ENCODE data around the gene GJA4. TPM values are rescaled to one million over a fixed set of nuclear protein-coding genes. Genes with fewer than 3 reads are reported as not detected.

Gene GJA4
- total RNA-seq, 1 experiment from 2014 or later, result not detected

DNA sequence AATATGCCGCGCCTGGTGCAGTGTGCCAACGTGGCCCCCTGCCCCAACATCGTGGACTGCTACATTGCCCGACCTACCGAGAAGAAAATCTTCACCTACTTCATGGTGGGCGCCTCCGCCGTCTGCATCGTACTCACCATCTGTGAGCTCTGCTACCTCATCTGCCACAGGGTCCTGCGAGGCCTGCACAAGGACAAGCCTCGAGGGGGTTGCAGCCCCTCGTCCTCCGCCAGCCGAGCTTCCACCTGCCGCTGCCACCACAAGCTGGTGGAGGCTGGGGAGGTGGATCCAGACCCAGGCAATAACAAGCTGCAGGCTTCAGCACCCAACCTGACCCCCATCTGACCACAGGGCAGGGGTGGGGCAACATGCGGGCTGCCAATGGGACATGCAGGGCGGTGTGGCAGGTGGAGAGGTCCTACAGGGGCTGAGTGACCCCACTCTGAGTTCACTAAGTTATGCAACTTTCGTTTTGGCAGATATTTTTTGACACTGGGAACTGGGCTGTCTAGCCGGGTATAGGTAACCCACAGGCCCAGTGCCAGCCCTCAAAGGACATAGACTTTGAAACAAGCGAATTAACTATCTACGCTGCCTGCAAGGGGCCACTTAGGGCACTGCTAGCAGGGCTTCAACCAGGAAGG is 7.4 kb upstream of the GJA4 start:
- Histone ChIP-seq H3K4me3 (replicated peaks in 1 of 2; ENCODE audit: low read depth in 1 of 2, low read length in 2 of 2) (no peak overlapping the region), H3K4me2 (ENCODE audit: low read length) (no peak overlapping the region), H3K9me3 (ENCODE audit: control insufficient read depth in 1 of 2, insufficient read depth in 1 of 2, low read depth in 1 of 2, low read length in 2 of 2) (no peaks in the 10 kb centered on the region), H3K4me1 (ENCODE audit: control insufficient read depth in 1 of 2, insufficient read depth in 2 of 2, low read length in 2 of 2) (peaks cover 24 to 46% of the 10 kb centered on the region in 2 experiments), H2AFZ (ENCODE audit: low read depth, low read length, poor library complexity, severe bottlenecking) (no peak overlapping the region), H3K36me3 (ENCODE audit: control insufficient read depth in 1 of 2, insufficient read depth in 2 of 2, low read length in 2 of 2) (peaks cover 4 to 24% of the 10 kb centered on the region in 2 experiments; a peak in 2 of 4 replicates), H3K27me3 (ENCODE audit: insufficient read depth, low read length) (no peaks in the 10 kb centered on the region), H3K9ac (ENCODE audit: low read length) (no peak overlapping the region), H3K27ac (ENCODE audit: low read depth, low read length) (no peak overlapping the region), H3K9me2 (ENCODE audit: insufficient read depth) (no peaks in the 10 kb centered on the region), H4K20me1 (ENCODE audit: insufficient read depth) (no peaks in the 10 kb centered on the region), H3K79me2 (ENCODE audit: insufficient read depth, low read length) (peaks cover 48% of the 10 kb centered on the region)
- ChIA-PET RAD21 (ENCODE audit: low non-redundant PET in 1 of 2, low total read pairs in 2 of 2, uncharacterized antibody in 2 of 2, unreplicated experiment in 2 of 2) (no interaction called here), CTCF (no interaction called here), POLR2A (no interaction called here)
- TF ChIP-seq ZFX (IDR thresholded peaks at IDR 0.05) (no peak), TCF7L2 (IDR thresholded peaks at IDR 0.05; ENCODE audit: borderline replicate concordance, extremely low read depth, insufficient read depth, insufficient read length) (no peak), RAD21 (IDR thresholded peaks at IDR 0.05; ENCODE audit: low read depth) (no peak), SP1 (IDR thresholded peaks at IDR 0.05; ENCODE audit: low read depth) (no peak), POLR2AphosphoS5 (IDR thresholded peaks at IDR 0.05; ENCODE audit: low read depth, low read length) (no peak), EZH2phosphoT487 (IDR thresholded peaks at IDR 0.05; ENCODE audit: borderline replicate concordance) (no peak)
- TF ChIP-seq, protein P1, sequence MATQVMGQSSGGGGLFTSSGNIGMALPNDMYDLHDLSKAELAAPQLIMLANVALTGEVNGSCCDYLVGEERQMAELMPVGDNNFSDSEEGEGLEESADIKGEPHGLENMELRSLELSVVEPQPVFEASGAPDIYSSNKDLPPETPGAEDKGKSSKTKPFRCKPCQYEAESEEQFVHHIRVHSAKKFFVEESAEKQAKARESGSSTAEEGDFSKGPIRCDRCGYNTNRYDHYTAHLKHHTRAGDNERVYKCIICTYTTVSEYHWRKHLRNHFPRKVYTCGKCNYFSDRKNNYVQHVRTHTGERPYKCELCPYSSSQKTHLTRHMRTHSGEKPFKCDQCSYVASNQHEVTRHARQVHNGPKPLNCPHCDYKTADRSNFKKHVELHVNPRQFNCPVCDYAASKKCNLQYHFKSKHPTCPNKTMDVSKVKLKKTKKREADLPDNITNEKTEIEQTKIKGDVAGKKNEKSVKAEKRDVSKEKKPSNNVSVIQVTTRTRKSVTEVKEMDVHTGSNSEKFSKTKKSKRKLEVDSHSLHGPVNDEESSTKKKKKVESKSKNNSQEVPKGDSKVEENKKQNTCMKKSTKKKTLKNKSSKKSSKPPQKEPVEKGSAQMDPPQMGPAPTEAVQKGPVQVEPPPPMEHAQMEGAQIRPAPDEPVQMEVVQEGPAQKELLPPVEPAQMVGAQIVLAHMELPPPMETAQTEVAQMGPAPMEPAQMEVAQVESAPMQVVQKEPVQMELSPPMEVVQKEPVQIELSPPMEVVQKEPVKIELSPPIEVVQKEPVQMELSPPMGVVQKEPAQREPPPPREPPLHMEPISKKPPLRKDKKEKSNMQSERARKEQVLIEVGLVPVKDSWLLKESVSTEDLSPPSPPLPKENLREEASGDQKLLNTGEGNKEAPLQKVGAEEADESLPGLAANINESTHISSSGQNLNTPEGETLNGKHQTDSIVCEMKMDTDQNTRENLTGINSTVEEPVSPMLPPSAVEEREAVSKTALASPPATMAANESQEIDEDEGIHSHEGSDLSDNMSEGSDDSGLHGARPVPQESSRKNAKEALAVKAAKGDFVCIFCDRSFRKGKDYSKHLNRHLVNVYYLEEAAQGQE (IDR thresholded peaks at IDR 0.05; ENCODE audit: low read depth), result no peak
- TF ChIP-seq, protein P2, sequence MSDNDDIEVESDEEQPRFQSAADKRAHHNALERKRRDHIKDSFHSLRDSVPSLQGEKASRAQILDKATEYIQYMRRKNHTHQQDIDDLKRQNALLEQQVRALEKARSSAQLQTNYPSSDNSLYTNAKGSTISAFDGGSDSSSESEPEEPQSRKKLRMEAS (IDR thresholded peaks at IDR 0.05), result no peak
- ATAC-seq (no peak), DNase-seq (ENCODE audit: low read depth, low spot score) (no peak)
- no TSS peak for BruUV-seq (replicated peaks)
- intact Hi-C loops (cut with micrococcal nuclease), result no loop called here
